ENCODE data around the gene GMDS.

DNA sequence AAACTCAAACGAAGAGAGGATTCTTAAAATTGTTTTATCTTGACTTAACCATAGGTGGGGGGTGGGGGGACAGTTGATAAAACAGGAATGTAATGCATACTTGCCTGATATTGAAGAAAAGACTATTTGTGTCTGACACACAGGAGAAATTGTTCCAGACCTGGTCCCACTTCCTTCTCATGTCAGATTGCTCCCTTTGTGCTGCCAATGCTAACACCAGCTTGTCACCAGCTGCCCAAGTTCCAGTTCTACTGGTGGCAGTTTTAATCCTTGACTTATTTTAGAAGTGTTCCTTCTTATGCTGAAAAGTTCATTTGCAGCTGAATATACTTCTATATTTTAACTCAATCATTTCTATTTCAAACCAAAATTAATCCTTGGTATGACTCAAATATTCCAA is 127.3 kb downstream of the GMDS start:
- TF ChIP-seq POLR2A (IDR thresholded peaks at IDR 0.05) (no peak), CTCF (IDR thresholded peaks at IDR 0.05) (no peak)
